H1 (cell line): ENCODE results near the gene GJB4. TPM values are rescaled to one million over a fixed set of nuclear protein-coding genes. Genes with fewer than 3 reads are reported as not detected.

ENCODE experiments used
- CHD7 ChIP-seq: fragments of 300-600 bp; sonication (generic); IDR thresholded peaks from 2 replicates; pipeline ENCODE4 v1.7.1; 2012; ENCODE audit warnings: low read length, moderate library complexity, mild to moderate bottlenecking, inconsistent platforms; ENCODE audit not compliant: insufficient replicate concordance
- polyA plus RNA-seq, 7 experiments: library from polyadenylated mRNA; depleted of rRNA in 3 of 7; stranded (reverse) in 5 of 7; unstranded in 2 of 7; fragments of >200 nt in 5 of 7; fragments of 200-250 nt in 2 of 7; gene quantifications; 1 replicate in 5 of 7; 2 replicates in 1 of 7; 4 replicates in 1 of 7; pipeline versions ENCODE4 v1.2.1 to v1.2.3, GENCODE V29; 2011 to 2013; ENCODE audit warnings: missing spikeins in 2 of 7, mixed read lengths in 2 of 7
- total RNA-seq: library from RNA; stranded (reverse); fragmentation: NEBNext Ultra II Directional; extraction: Animal tissue kit (Norgen Biotek cat#: 25700); gene quantifications from 2 replicates; pipeline ENCODE4 v1.2.1, GENCODE V29; 2021

Gene GJB4
- total and polyA plus RNA-seq, 2 of the 8 experiments (the other 6 are each of a cell fraction or from before 2014, with no cell fraction given), result 0.20 to 0.41 TPM

DNA sequence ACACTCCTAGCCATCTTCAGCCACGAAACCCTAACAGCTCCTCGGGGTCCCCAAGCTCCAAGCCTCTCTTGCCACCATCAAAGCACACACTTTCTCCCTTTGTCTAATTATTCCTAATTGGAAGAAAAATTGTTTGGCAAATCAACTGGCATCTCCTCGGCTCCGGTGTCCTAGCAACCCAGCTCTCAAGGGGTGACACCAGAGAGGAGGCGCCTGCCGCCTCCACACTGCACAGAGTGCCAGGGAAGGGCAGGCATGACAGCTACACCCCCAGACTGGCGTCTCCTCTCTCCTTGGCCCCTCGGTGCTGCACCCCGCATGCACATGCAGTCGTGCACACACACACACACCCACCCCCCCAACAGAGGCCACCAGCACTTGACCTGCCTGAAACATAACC lies 22.8 kb upstream of the GJB4 start (continued):
- no peak for TF ChIP-seq CHD7
